OCI-LY7 (cell line): ENCODE results near the gene RNF25. TPM values are rescaled to one million over a fixed set of nuclear protein-coding genes. Genes with fewer than 3 reads are reported as not detected.

Experiments
- BruUV-seq: library from RNA; stranded (reverse); fragments of 400-500 nt; replicated peaks from 2 replicates; lab custom pipeline; 2021; lab: Mats Ljungman, UMichigan
- CTCF ChIA-PET: fragments of 300-600 bp; sonication (Branson Sonifier 250); formaldehyde crosslinking; loops from one replicate; lab custom pipeline; 2022; ENCODE audit warnings: antibody characterized with exemption; ENCODE audit not compliant: unreplicated experiment; lab: Charles Lee
- POLR2A ChIA-PET: fragments of 300-600 bp; sonication (Branson Sonifier 250); formaldehyde crosslinking; loops from one replicate; lab custom pipeline; 2022; ENCODE audit warnings: antibody characterized with exemption; lab: Charles Lee
- DNase-seq: peaks from one replicate; pipeline ENCODE4 v3.0.0-alpha.2; 2015; ENCODE audit warnings: low spot score
- H2AFZ ChIP-seq: fragments of 200-600 bp; sonication (generic), shearing (Covaris generic); 2 replicates; pipeline ENCODE4 v1.6.1; 2014; ENCODE audit warnings: mild to moderate bottlenecking, antibody characterized with exemption, low read length, moderate library complexity
- H3K27ac ChIP-seq: fragments of 200-600 bp; sonication (generic); 2 replicates; pipeline ENCODE4 v1.5.1; 2014; ENCODE audit warnings: mixed run types, low read depth, mild to moderate bottlenecking, moderate library complexity, low read length, inconsistent platforms; ENCODE audit not compliant: poor library complexity, severe bottlenecking
- H3K36me3 ChIP-seq: fragments of 200-600 bp; sonication (generic); 2 replicates; pipeline ENCODE4 v1.6.1; 2014; ENCODE audit warnings: mild to moderate bottlenecking, antibody characterized with exemption, low read length, moderate library complexity, mixed read lengths; ENCODE audit not compliant: insufficient read depth
- H3K4me1 ChIP-seq: fragments of 200-600 bp; sonication (generic); 2 replicates; pipeline ENCODE4 v1.5.1; 2014; ENCODE audit warnings: mild to moderate bottlenecking, low read length; ENCODE audit not compliant: insufficient read depth, poor library complexity, severe bottlenecking
- H3K4me2 ChIP-seq: fragments of 200-600 bp; sonication (generic); 2 replicates; pipeline ENCODE4 v1.6.1; 2014; ENCODE audit warnings: mild to moderate bottlenecking, low read length
- H3K4me3 ChIP-seq: fragments of 200-600 bp; sonication (generic); 2 replicates; pipeline ENCODE4 v1.5.1; 2014; ENCODE audit warnings: mild to moderate bottlenecking, low read depth, low read length; ENCODE audit not compliant: poor library complexity, severe bottlenecking
- H3K79me2 ChIP-seq: fragments of 200-600 bp; sonication (generic); 2 replicates; pipeline ENCODE4 v1.6.1; 2016; ENCODE audit warnings: low read depth, mild to moderate bottlenecking, low read length, moderate library complexity, mixed read lengths; ENCODE audit not compliant: insufficient read depth
- H3K9me2 ChIP-seq: fragments of 200-600 bp; sonication (generic); 2 replicates; pipeline ENCODE4 v1.6.1; 2016; ENCODE audit warnings: mild to moderate bottlenecking, low read length, mixed read lengths; ENCODE audit not compliant: insufficient read depth
- H3K9me3 ChIP-seq: fragments of 200-600 bp; sonication (generic); 2 replicates; pipeline ENCODE4 v1.6.1; 2014; ENCODE audit warnings: mild to moderate bottlenecking, mixed run types, low read length, mixed read lengths
- H4K20me1 ChIP-seq: fragments of 200-600 bp; sonication (generic); 2 replicates; pipeline ENCODE4 v1.6.1; 2014; ENCODE audit warnings: mild to moderate bottlenecking, antibody characterized with exemption, low read length, moderate library complexity, mixed read lengths; ENCODE audit not compliant: insufficient read depth
- CTCF ChIP-seq: fragments of 200-600 bp; sonication (generic); conservative IDR thresholded peaks from 2 replicates; pipeline ENCODE4 v1.5.1; 2014; ENCODE audit warnings: mild to moderate bottlenecking, antibody characterized with exemption, low read length, moderate library complexity, mixed read lengths
- EZH2phosphoT487 ChIP-seq: fragments of 200-600 bp; sonication (generic); IDR thresholded peaks from 2 replicates; pipeline ENCODE4 v1.6.1; 2018; ENCODE audit warnings: low read depth, borderline replicate concordance, mild to moderate bottlenecking, mixed run types, antibody characterized with exemption, low read length, moderate library complexity, mixed read lengths
- intact Hi-C: fragments of 100-400 bp; cut with micrococcal nuclease; formaldehyde crosslinking; loops from one replicate; pipeline ENCODE4 v1.10.0; 2022; ENCODE audit not compliant: unreplicated experiment
- total RNA-seq, 2 experiments: library from RNA; depleted of rRNA in 1 of 2; stranded (reverse); fragments of >200 nt in 1 of 2; shearing (Covaris generic) in 1 of 2; gene quantifications; 2 replicates each; pipeline ENCODE4 v1.2.3, GENCODE V29; 2014 to 2022

Gene RNF25
- total RNA-seq, 2 experiments from 2014 or later = 24.0 to 25.8 TPM

GRCh38 chr2:218720048-218721041 is 48.5 kb upstream of the RNF25 start:
- ChIA-PET CTCF (no interaction called here), POLR2A (interaction anchor here (0.6 to 0.9 kb wide), 3 partner anchors 9 to 160 kb away, joined by 4 to 5 read pairs (median 4); partner anchors contain the start of gene TTLL4)
- no peaks in the 10 kb centered on the region for H3K4me1 ChIP-seq
- peaks cover 61% of the 10 kb centered on the region for H3K79me2 ChIP-seq
- intact Hi-C loops = no loop called here
- TF ChIP-seq CTCF = no peak
- TF ChIP-seq EZH2phosphoT487 = no peak
- H3K36me3 ChIP-seq = peaks cover 64% of the 10 kb centered on the region
- no peak for DNase-seq
- H3K27ac ChIP-seq = no peak overlapping the region
- H3K4me2 ChIP-seq = no peak overlapping the region
- no TSS peak for BruUV-seq
- no peaks in the 10 kb centered on the region for H4K20me1 ChIP-seq
- H3K9me3 ChIP-seq = peaks cover 4% of the 10 kb centered on the region; the same call in 1 of the 2 replicates
- no peak overlapping the region for H3K4me3 ChIP-seq
- H3K9me2 ChIP-seq = no peaks in the 10 kb centered on the region
- H2AFZ ChIP-seq = no peak overlapping the region

- DNase-seq = no peak
- no peak overlapping the region for H3K4me2 ChIP-seq
- H3K79me2 ChIP-seq = peaks cover 61% of the 10 kb centered on the region
- H3K27ac ChIP-seq = no peak overlapping the region
- POLR2A ChIA-PET = no interaction called here
- H3K9me3 ChIP-seq = no peaks in the 10 kb centered on the region
- no peak overlapping the region for H2AFZ ChIP-seq
- H4K20me1 ChIP-seq = no peaks in the 10 kb centered on the region
- H3K4me1 ChIP-seq = no peaks in the 10 kb centered on the region
- CTCF ChIA-PET = no interaction called here
- BruUV-seq = no TSS peak
- TF ChIP-seq CTCF = no peak
- no peak for TF ChIP-seq EZH2phosphoT487
- no peaks in the 10 kb centered on the region for H3K9me2 ChIP-seq
- intact Hi-C loops = no loop called here
- no peak overlapping the region for H3K4me3 ChIP-seq
- H3K36me3 ChIP-seq = peaks cover 62% of the 10 kb centered on the region
Measured at GRCh38 chr2:218719457-218719856, 47.7 kb upstream of the RNF25 start.

- BruUV-seq = no TSS peak
- no peak overlapping the region for H2AFZ ChIP-seq
- H4K20me1 ChIP-seq = 0 out of 2 replicates have a peak, but pooled peaks cover 5% of the 10 kb centered on the region
- no peaks in the 10 kb centered on the region for H3K9me2 ChIP-seq
- no peak for DNase-seq
- H3K27ac ChIP-seq = no peak overlapping the region
- H3K79me2 ChIP-seq = peaks cover 61% of the 10 kb centered on the region
- no peak overlapping the region for H3K4me2 ChIP-seq
- ChIA-PET POLR2A (interaction anchor here (0.9 kb wide), 1 partner anchor 12 kb away, joined by 3 read pairs; no protein-coding TSS in a partner anchor), CTCF (no interaction called here)
- intact Hi-C loops = no loop called here
- H3K4me1 ChIP-seq = peaks cover 11% of the 10 kb centered on the region
- H3K4me3 ChIP-seq = no peak overlapping the region
- H3K36me3 ChIP-seq = peaks cover 60% of the 10 kb centered on the region
- no peaks in the 10 kb centered on the region for H3K9me3 ChIP-seq
- no peak for TF ChIP-seq CTCF
- no peak for TF ChIP-seq EZH2phosphoT487
Measured at GRCh38 chr2:218718058-218718457, 46.3 kb upstream of the RNF25 start.
